Activated CD4-positive, alpha-beta memory T cell treated with anti-CD3 and anti-CD28 coated beads, Interleukin-2, amount 10 ng/mL, durations not matched to agents 7 days and 5 days (primary cell): Measurements from ENCODE around the gene GABRB1. TPM values are rescaled to one million over a fixed set of nuclear protein-coding genes. Genes with fewer than 3 reads are reported as not detected.

Source experiments
- CTCF ChIA-PET: fragments of 350-600 bp; sonication (Branson Sonifier 250); formaldehyde crosslinking; loops from one replicate; lab custom pipeline; 2021; ENCODE audit warnings: antibody characterized with exemption, inconsistent platforms; lab: Charles Lee
- POLR2A ChIA-PET: fragments of 350-600 bp; sonication (Branson Sonifier 250); formaldehyde crosslinking; loops from one replicate; lab custom pipeline; 2021; ENCODE audit warnings: antibody characterized with exemption; lab: Charles Lee
- DNase-seq: peaks from one replicate; pipeline ENCODE4 v3.0.0-alpha.2; 2020
- H3K27ac Mint-ChIP-seq: one replicate; pipeline ENCODE4 v1.8.0; 2021; ENCODE audit warnings: mild to moderate bottlenecking, mixed read lengths
- H3K27me3 Mint-ChIP-seq: one replicate; pipeline ENCODE4 v1.8.0; 2021; ENCODE audit warnings: mixed read lengths
- H3K36me3 Mint-ChIP-seq: one replicate; pipeline ENCODE4 v1.8.0; 2021; ENCODE audit warnings: low read depth, mixed read lengths
- H3K4me1 Mint-ChIP-seq: one replicate; pipeline ENCODE4 v1.8.0; 2021; ENCODE audit warnings: mixed read lengths
- H3K4me3 Mint-ChIP-seq: one replicate; pipeline ENCODE4 v1.8.0; 2021; ENCODE audit warnings: mild to moderate bottlenecking, mixed read lengths
- H3K9me3 Mint-ChIP-seq: one replicate; pipeline ENCODE4 v1.8.0; 2021; ENCODE audit warnings: mixed read lengths
- total RNA-seq, 2 experiments: library from RNA; stranded (reverse); gene quantifications; one replicate each; pipeline ENCODE4 v1.2.3, GENCODE V29; 2021

GABRB1 gene
- total RNA-seq, 2 experiments from 2014 or later, result not detected

GRCh38 chr4:47155919-47156318 lies 124.6 kb downstream of the GABRB1 start:
- Mint-ChIP-seq H3K27ac (no peak overlapping the region), H3K36me3 (no peaks in the 10 kb centered on the region), H3K9me3 (no peaks in the 10 kb centered on the region), H3K27me3 (peaks cover 2% of the 10 kb centered on the region), H3K4me3 (no peak overlapping the region), H3K4me1 (peaks cover 2% of the 10 kb centered on the region)
- no peak for DNase-seq
- CTCF ChIA-PET, result no interaction called here
- POLR2A ChIA-PET, result no interaction called here

DNA sequence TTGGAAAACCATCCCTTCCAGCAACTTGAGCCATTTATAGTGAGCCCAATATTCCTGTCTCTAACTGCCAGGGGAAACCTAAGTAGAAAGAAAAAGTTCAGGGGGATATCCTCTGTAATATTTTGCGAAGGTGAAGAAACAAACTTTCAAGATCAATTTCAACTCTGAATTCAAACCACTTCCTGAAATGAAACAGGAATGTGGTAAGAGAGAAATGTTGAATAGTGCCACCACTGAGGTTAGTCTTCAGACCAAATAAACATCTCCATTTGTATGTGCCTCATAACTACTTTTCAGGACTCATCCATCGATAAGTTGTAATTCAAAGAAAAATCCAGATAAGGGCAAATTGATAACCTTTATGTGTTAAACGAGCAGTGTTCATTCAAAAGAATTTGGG lies 128.7 kb downstream of the GABRB1 start:
- H3K27ac Mint-ChIP-seq, result no peak overlapping the region
- no peaks in the 10 kb centered on the region for H3K9me3 Mint-ChIP-seq
- peaks cover 2% of the 10 kb centered on the region for H3K4me1 Mint-ChIP-seq
- CTCF ChIA-PET, result no interaction called here
- no peaks in the 10 kb centered on the region for H3K36me3 Mint-ChIP-seq
- no peak overlapping the region for H3K4me3 Mint-ChIP-seq
- DNase-seq, result no peak
- peaks cover 1% of the 10 kb centered on the region for H3K27me3 Mint-ChIP-seq
- POLR2A ChIA-PET, result no interaction called here

GRCh38 chr4:47167081-47168035 lies 136.0 kb downstream of the GABRB1 start:
- no peak for DNase-seq
- ChIA-PET POLR2A (no interaction called here), CTCF (no interaction called here)
- no peak overlapping the region for H3K4me3 Mint-ChIP-seq
- no peaks in the 10 kb centered on the region for H3K36me3 Mint-ChIP-seq
- no peaks in the 10 kb centered on the region for H3K9me3 Mint-ChIP-seq
- no peaks in the 10 kb centered on the region for H3K4me1 Mint-ChIP-seq
- H3K27me3 Mint-ChIP-seq, result peaks cover 1% of the 10 kb centered on the region
- no peak overlapping the region for H3K27ac Mint-ChIP-seq

- no peaks in the 10 kb centered on the region for H3K9me3 Mint-ChIP-seq
- H3K36me3 Mint-ChIP-seq, result no peaks in the 10 kb centered on the region
- ChIA-PET POLR2A (no interaction called here), CTCF (no interaction called here)
- no peaks in the 10 kb centered on the region for H3K4me1 Mint-ChIP-seq
- no peak overlapping the region for H3K4me3 Mint-ChIP-seq
- H3K27me3 Mint-ChIP-seq, result no peaks in the 10 kb centered on the region
- no peak overlapping the region for H3K27ac Mint-ChIP-seq
- no peak for DNase-seq
Measured at GRCh38 chr4:47184083-47184482, 152.7 kb downstream of the GABRB1 start.

- no peak for DNase-seq
- CTCF ChIA-PET, result no interaction called here
Measured at GRCh38 chr4:47185761-47186160, 154.4 kb downstream of the GABRB1 start.

DNA sequence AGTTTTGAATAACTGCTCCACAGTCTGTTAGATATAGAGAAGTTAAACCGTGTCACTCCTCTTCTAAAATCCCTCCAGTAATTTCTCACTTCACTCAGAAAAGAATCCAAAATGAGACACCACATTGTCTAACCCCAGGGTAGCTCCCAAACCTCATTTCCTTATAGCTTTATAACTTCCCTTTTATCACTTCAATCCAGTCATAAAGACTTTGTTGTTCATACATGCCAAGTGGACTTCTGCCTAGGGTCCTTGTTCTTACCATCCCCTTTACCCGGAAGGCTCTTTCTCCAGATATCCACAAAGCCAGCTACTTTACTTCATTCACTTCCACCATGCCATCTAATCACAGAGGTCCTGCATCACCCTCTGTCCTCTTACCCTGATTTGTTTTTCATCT lies 156.2 kb downstream of the GABRB1 start:
- no peaks in the 10 kb centered on the region for H3K36me3 Mint-ChIP-seq
- no peaks in the 10 kb centered on the region for H3K4me1 Mint-ChIP-seq
- DNase-seq, result no peak
- H3K27ac Mint-ChIP-seq, result no peak overlapping the region
- no peaks in the 10 kb centered on the region for H3K9me3 Mint-ChIP-seq
- no peaks in the 10 kb centered on the region for H3K27me3 Mint-ChIP-seq
- no peak overlapping the region for H3K4me3 Mint-ChIP-seq
- POLR2A ChIA-PET, result no interaction called here
- CTCF ChIA-PET, result no interaction called here

More at GRCh38 chr4:47185761-47186160, 154.4 kb downstream of the GABRB1 start:
- H3K4me3 Mint-ChIP-seq, result no peak overlapping the region
- no peaks in the 10 kb centered on the region for H3K36me3 Mint-ChIP-seq
- H3K27me3 Mint-ChIP-seq, result no peaks in the 10 kb centered on the region
- POLR2A ChIA-PET, result no interaction called here
- H3K4me1 Mint-ChIP-seq, result no peaks in the 10 kb centered on the region
- H3K9me3 Mint-ChIP-seq, result no peaks in the 10 kb centered on the region
- H3K27ac Mint-ChIP-seq, result no peak overlapping the region

DNA sequence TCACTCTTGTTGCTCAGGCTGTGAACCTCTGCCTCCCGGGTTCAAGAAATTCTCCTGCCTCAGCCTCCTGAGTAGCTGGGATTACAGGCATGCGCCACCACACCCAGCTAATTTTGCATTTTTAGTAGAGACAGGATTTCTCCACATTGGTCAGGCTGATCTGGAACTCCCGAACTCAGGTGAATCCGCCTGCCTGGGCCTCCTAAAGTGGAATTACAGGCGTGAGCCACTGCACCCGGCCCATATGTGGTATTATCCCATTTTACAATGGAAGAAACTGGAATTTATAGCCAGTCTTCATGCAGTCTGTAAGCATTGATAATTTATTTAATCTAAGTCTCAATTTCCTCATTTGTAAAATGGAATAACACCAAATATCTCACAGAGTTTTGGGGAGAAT lies 161.8 kb downstream of the GABRB1 start:
- Mint-ChIP-seq H3K27ac (no peak overlapping the region), H3K4me3 (no peak overlapping the region), H3K9me3 (no peaks in the 10 kb centered on the region), H3K27me3 (no peaks in the 10 kb centered on the region), H3K4me1 (no peaks in the 10 kb centered on the region), H3K36me3 (no peaks in the 10 kb centered on the region)
- POLR2A ChIA-PET, result no interaction called here
- CTCF ChIA-PET, result no interaction called here
- DNase-seq, result no peak

DNA sequence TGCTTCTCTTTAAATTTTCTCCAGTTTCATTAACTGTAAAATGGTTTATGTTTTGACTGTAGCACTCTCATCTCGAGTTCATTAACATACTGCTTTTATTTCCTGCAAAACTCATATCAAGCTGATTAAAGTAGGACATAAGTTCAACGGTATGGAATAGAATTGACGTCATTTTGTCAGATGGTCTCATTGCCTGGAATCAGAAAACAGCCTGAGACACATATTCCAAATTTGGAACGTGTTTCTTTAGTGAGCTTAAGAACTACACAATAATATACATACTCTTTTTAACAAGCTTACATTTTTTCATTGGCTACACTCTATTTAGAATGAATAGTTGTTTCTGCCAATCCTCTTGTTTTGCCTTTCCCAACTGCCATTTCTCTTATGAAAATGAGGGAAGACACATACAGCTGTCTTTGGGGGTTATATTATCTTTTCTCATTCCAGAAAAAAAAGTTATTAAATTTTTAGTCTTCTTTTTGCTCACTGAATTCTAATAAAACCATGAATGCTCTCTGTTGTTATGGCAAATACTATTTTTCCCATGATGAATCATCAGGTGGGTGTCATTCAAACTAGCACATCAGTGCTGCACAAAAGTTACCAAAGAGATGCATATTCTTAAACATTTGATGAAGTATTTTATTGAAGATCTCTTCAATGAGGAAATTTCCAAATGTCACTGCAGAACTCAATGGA lies 162.8 kb downstream of the GABRB1 start:
- Mint-ChIP-seq H3K9me3 (no peaks in the 10 kb centered on the region), H3K4me3 (no peak overlapping the region), H3K27me3 (no peaks in the 10 kb centered on the region), H3K27ac (no peak overlapping the region), H3K36me3 (no peaks in the 10 kb centered on the region), H3K4me1 (no peaks in the 10 kb centered on the region)
- no peak for DNase-seq
- POLR2A ChIA-PET, result no interaction called here
- CTCF ChIA-PET, result no interaction called here

- POLR2A ChIA-PET, result no interaction called here
- CTCF ChIA-PET, result no interaction called here
- Mint-ChIP-seq H3K27ac (no peak overlapping the region), H3K9me3 (no peaks in the 10 kb centered on the region), H3K4me3 (no peak overlapping the region), H3K36me3 (no peaks in the 10 kb centered on the region), H3K4me1 (no peaks in the 10 kb centered on the region), H3K27me3 (no peaks in the 10 kb centered on the region)
- DNase-seq, result no peak
Measured at GRCh38 chr4:47195706-47196105, 164.3 kb downstream of the GABRB1 start.

GRCh38 chr4:47198791-47199190 lies 167.4 kb downstream of the GABRB1 start:
- H3K36me3 Mint-ChIP-seq, result no peaks in the 10 kb centered on the region
- H3K4me1 Mint-ChIP-seq, result no peaks in the 10 kb centered on the region
- no peak overlapping the region for H3K4me3 Mint-ChIP-seq
- POLR2A ChIA-PET, result no interaction called here
- DNase-seq, result no peak
- no peaks in the 10 kb centered on the region for H3K27me3 Mint-ChIP-seq
- no peak overlapping the region for H3K27ac Mint-ChIP-seq
- no peaks in the 10 kb centered on the region for H3K9me3 Mint-ChIP-seq
- CTCF ChIA-PET, result no interaction called here

- ChIA-PET POLR2A (no interaction called here), CTCF (no interaction called here)
- H3K9me3 Mint-ChIP-seq, result no peaks in the 10 kb centered on the region
- no peaks in the 10 kb centered on the region for H3K4me1 Mint-ChIP-seq
- no peak overlapping the region for H3K27ac Mint-ChIP-seq
- DNase-seq, result no peak
- no peaks in the 10 kb centered on the region for H3K27me3 Mint-ChIP-seq
- H3K4me3 Mint-ChIP-seq, result no peak overlapping the region
- H3K36me3 Mint-ChIP-seq, result no peaks in the 10 kb centered on the region
Measured at GRCh38 chr4:47203593-47203992, 172.2 kb downstream of the GABRB1 start.

DNA sequence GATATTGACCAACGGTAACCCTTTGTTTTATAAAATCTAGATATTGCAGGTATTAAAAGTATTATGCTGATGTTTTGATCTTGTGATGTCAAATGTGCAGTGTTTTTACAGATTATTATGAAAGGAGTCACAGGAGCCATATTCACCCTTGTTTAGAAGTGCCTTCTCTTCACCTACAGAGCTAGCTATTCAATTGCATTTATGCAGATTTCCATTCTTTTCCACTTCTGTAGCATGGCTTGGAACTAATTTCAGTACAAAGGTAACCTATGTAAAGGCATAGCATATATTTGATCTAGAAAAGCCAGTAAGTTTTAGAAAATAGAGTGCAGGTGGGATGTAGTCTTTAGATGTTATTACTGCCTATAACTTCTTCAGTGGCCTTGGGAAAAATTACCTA lies 176.2 kb downstream of the GABRB1 start:
- H3K36me3 Mint-ChIP-seq, result no peaks in the 10 kb centered on the region
- DNase-seq, result no peak
- H3K9me3 Mint-ChIP-seq, result no peaks in the 10 kb centered on the region
- POLR2A ChIA-PET, result no interaction called here
- H3K4me1 Mint-ChIP-seq, result no peaks in the 10 kb centered on the region
- H3K4me3 Mint-ChIP-seq, result no peak overlapping the region
- CTCF ChIA-PET, result no interaction called here
- no peaks in the 10 kb centered on the region for H3K27me3 Mint-ChIP-seq
- no peak overlapping the region for H3K27ac Mint-ChIP-seq

- no peaks in the 10 kb centered on the region for H3K4me1 Mint-ChIP-seq
- ChIA-PET CTCF (no interaction called here), POLR2A (no interaction called here)
- no peaks in the 10 kb centered on the region for H3K9me3 Mint-ChIP-seq
- no peaks in the 10 kb centered on the region for H3K36me3 Mint-ChIP-seq
- H3K4me3 Mint-ChIP-seq, result no peak overlapping the region
- no peak for DNase-seq
- H3K27me3 Mint-ChIP-seq, result no peaks in the 10 kb centered on the region
- H3K27ac Mint-ChIP-seq, result no peak overlapping the region
Measured at GRCh38 chr4:47209833-47210232, 178.5 kb downstream of the GABRB1 start.
